ENCODE data around the gene SPRED3. TPM values are rescaled to one million over a fixed set of nuclear protein-coding genes. Genes with fewer than 3 reads are reported as not detected.
A peak's percentile ranks its signal among the peaks of the same experiment; 100 is the strongest.

SPRED3 gene
- total RNA-seq, 4 donors from 2014 or later = 0.14 to 3.0 (median 0.48) TPM; not detected in 1

DNA sequence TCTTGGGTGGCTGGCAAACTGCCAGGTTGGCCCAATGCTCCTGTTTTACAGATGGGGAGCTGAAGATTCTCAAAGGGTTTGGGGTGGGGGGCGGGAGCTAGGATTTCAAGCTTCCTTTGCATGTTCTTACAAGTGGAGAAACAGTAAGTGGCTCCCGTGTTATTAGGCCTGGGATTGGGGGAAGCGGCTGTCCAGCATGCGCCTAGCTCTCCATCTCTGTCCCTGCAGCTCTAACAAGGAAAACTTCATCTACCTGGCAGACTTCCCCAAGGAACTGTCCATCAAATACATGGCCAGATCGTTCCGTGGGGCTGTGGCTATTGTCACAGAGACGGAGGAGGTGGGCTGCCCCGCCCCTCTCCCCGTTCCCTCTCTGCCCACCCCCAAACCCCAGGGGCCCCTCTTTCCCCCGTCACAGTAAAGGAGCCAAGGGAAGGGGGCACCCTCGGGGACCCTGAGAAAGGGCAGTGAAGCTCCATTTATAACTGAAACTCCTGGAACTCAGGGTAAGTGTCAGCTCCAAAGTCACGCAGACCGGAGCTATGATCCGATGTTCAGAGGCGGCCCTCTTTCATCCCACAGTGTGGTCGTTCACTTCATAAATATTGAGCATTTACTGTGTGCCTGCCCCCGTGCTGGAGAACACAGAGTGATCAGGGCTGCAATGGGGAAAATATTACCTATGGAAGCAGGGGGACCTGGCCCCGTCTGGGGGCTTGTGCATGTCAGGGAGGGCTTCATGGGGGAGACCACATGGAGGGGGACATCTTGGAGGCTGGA lies 29.1 kb upstream of the SPRED3 start:
- Histone ChIP-seq H3K36me3 (no peaks in the 10 kb centered on the region), H3K9me3 (no peaks in the 10 kb centered on the region), H3K27me3 (peaks cover 59% of the 10 kb centered on the region), H3K4me1 (peaks cover 5 to 21% (median 18%) of the 10 kb centered on the region in 4 donors), H3K4me3 (no peak overlapping the region), H3K27ac (no peak overlapping the region)
- in situ Hi-C loops (cut with MboI; ENCODE audit: low pct_ligation_motif_present in 1 of 4, low pct_unique_long_range_greater_than_20kb in 1 of 4, low sequenced_read_pairs in 3 of 4) (no loop called here), intact Hi-C loops (cut with DNase I; ENCODE audit: low total_unique reads) (no loop called here)
- DNase-seq = no peak
- TF ChIP-seq, protein P1, sequence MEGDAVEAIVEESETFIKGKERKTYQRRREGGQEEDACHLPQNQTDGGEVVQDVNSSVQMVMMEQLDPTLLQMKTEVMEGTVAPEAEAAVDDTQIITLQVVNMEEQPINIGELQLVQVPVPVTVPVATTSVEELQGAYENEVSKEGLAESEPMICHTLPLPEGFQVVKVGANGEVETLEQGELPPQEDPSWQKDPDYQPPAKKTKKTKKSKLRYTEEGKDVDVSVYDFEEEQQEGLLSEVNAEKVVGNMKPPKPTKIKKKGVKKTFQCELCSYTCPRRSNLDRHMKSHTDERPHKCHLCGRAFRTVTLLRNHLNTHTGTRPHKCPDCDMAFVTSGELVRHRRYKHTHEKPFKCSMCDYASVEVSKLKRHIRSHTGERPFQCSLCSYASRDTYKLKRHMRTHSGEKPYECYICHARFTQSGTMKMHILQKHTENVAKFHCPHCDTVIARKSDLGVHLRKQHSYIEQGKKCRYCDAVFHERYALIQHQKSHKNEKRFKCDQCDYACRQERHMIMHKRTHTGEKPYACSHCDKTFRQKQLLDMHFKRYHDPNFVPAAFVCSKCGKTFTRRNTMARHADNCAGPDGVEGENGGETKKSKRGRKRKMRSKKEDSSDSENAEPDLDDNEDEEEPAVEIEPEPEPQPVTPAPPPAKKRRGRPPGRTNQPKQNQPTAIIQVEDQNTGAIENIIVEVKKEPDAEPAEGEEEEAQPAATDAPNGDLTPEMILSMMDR (IDR thresholded peaks at IDR 0.05) = no peak
- TF ChIP-seq EP300 (IDR thresholded peaks at IDR 0.05; ENCODE audit: low read depth) (no peak), POLR2A (IDR thresholded peaks at IDR 0.05) (no peak), POLR2AphosphoS5 (IDR thresholded peaks at IDR 0.05) (no peak)
- 50% methylated on average over 15 of the region's 18 CpGs; no CpG with 5 or more reads in 1 of the 2 donors for whole genome bisulfite sequencing, 2 donors (ENCODE audit: low coverage in 1 of 2)

DNA sequence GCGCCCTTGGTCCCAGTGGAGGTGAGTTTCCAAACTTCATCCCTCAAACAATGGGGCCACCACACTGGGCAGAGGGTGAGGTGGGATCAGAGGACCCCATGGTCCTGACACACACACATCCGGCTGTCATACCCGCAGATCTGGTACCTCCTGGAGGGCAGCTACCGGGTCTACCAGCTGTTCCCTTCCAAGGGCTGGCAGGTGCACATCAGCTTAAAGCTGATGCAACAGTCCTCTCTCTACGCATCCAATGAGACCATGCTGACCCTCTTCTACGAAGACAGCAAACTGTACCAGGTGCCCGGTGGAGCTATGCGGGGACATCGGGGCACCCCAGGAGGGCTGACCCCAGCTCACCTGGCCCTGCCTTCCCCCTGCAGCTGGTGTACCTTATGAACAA lies 28.1 kb upstream of the SPRED3 start:
- DNase-seq = no peak
- H3K27ac ChIP-seq = no peak overlapping the region
- in situ Hi-C loops (cut with MboI; ENCODE audit: low pct_ligation_motif_present in 1 of 4, low pct_unique_long_range_greater_than_20kb in 1 of 4, low sequenced_read_pairs in 3 of 4) = no loop called here
- no peak overlapping the region for H3K4me3 ChIP-seq
- H3K4me1 ChIP-seq = peaks cover 5 to 21% (median 18%) of the 10 kb centered on the region in 4 donors
- intact Hi-C loops (cut with DNase I; ENCODE audit: low total_unique reads) = no loop called here
- H3K36me3 ChIP-seq = no peaks in the 10 kb centered on the region
- H3K9me3 ChIP-seq = no peaks in the 10 kb centered on the region
- WGBS, 2 donors (ENCODE audit: low coverage in 1 of 2) = 82 to 100% methylated on average over 1 to 9 of the region's 9 CpGs
- TF ChIP-seq POLR2A (IDR thresholded peaks at IDR 0.05) = no peak
- no peak for TF ChIP-seq POLR2AphosphoS5 (IDR thresholded peaks at IDR 0.05)
- TF ChIP-seq EP300 (IDR thresholded peaks at IDR 0.05; ENCODE audit: low read depth) = no peak
- TF ChIP-seq, protein P1 (IDR thresholded peaks at IDR 0.05) = no peak
- H3K27me3 ChIP-seq = peaks cover 54% of the 10 kb centered on the region

DNA sequence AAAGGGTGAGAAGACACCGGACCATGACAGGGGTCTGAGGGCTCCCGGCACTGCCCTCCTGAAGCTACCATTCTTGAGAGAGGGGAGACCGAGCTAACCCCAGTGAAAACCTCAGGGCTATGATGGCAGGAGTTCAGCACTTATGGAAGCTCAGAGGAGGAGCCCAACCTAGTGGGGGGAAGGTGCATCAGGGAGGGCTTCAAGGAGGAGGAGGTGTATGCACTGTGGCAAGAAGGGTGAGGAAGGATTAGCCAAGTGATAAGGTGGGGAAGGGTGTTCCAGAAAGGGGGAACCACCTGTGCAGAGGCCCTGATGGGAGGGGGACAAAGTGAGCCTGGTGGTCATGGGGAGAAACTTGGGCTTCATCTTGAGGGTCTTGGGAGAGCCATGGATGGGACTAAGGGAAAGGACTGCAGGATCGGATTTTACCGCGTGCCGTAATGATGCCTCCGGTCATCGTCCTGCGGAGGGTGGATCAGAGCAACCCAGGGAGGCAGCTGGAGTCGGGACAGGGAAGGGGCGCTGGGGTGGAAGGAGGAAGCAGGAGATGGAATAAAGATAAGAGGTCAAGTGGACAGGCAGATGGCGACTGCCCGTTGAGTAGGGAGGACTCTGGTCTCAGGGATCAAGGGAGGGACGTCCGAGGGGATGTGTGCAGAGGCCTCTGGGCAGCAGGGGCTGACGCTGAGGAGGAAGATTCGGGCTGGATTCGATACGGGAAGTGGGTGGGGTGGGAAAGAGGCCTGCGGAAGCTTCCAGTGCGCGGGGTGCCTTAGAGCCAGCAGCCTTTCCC lies 27.5 kb upstream of the SPRED3 start:
- Histone ChIP-seq H3K36me3 (no peaks in the 10 kb centered on the region), H3K27ac (no peak overlapping the region), H3K4me1 (peaks cover 5 to 21% (median 18%) of the 10 kb centered on the region in 4 donors), H3K27me3 (peaks cover 55% of the 10 kb centered on the region), H3K9me3 (no peaks in the 10 kb centered on the region), H3K4me3 (peak overlapping the region; percentile 9 to 56 (median 34))
- intact Hi-C loops (cut with DNase I; ENCODE audit: low total_unique reads) = no loop called here
- TF ChIP-seq, protein P1 (IDR thresholded peaks at IDR 0.05) = no peak
- no peak for TF ChIP-seq POLR2AphosphoS5 (IDR thresholded peaks at IDR 0.05)
- TF ChIP-seq POLR2A (IDR thresholded peaks at IDR 0.05) = no peak
- TF ChIP-seq EP300 (IDR thresholded peaks at IDR 0.05; ENCODE audit: low read depth) = no peak
- in situ Hi-C loops (cut with MboI; ENCODE audit: low pct_ligation_motif_present in 1 of 4, low pct_unique_long_range_greater_than_20kb in 1 of 4, low sequenced_read_pairs in 3 of 4) = no loop called here
- 12 to 23% methylated on average over 17 to 23 of the region's 23 CpGs for WGBS, 2 donors (ENCODE audit: low coverage in 1 of 2)
- no peak for DNase-seq

DNA sequence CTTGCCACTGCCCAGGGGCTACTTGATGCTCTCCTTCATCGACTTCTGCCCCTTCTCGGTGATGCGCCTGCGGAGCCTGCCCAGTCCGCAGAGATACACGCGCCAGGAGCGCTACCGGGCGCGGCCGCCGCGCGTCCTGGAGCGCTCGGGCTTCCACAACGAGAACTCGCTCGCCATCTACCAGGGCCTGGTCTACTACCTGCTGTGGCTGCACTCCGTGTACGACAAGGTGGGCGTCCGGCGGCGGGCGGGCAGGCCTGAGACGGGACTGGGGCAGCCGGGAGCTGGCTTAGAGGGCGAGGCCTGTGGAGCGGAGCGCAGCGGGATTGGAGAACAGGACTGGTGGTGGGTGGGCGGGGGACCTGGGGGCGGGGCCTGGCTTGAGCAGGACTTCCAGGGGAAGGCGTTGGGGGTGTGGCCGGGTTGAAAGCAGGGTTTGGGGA lies 26.8 kb upstream of the SPRED3 start:
- Histone ChIP-seq H3K4me3 (peak overlapping the region; percentile 9 to 56 (median 34)), H3K36me3 (no peaks in the 10 kb centered on the region), H3K9me3 (no peaks in the 10 kb centered on the region), H3K27ac (peak overlapping the region in 2 of 4 donors; percentile 55 to 77), H3K27me3 (peaks cover 55% of the 10 kb centered on the region), H3K4me1 (peaks cover 5 to 21% (median 18%) of the 10 kb centered on the region in 4 donors)
- TF ChIP-seq POLR2A (IDR thresholded peaks at IDR 0.05) = no peak
- no peak for TF ChIP-seq EP300 (IDR thresholded peaks at IDR 0.05; ENCODE audit: low read depth)
- no peak for TF ChIP-seq POLR2AphosphoS5 (IDR thresholded peaks at IDR 0.05)
- TF ChIP-seq, protein P1 (IDR thresholded peaks at IDR 0.05) = peak; percentile 21 to 55 (median 36)
- in situ Hi-C loops (cut with MboI; ENCODE audit: low pct_ligation_motif_present in 1 of 4, low pct_unique_long_range_greater_than_20kb in 1 of 4, low sequenced_read_pairs in 3 of 4) = no loop called here
- WGBS, 2 donors (ENCODE audit: low coverage in 1 of 2) = 0% methylated on average over 24 of the region's 37 CpGs; no CpG with 5 or more reads in 1 of the 2 donors
- DNase-seq = peak; percentile 79
- intact Hi-C loops (cut with DNase I; ENCODE audit: low total_unique reads) = no loop called here

Measured in transverse colon (tissue), 4 donors.